Cardiac muscle cell (in vitro differentiated cells and primary cell): Measurements from ENCODE around the gene TAF1B. TPM values are rescaled to one million over a fixed set of nuclear protein-coding genes. Genes with fewer than 3 reads are reported as not detected.

ENCODE experiments used
- DNase-seq, 2 donors: peaks; one replicate each; pipeline versions ENCODE4 v3.0.0 to v3.0.0-alpha.2; 2010 to 2017; ENCODE audit warnings: low read depth in 1 of 2, low spot score in 1 of 2
- H3K27ac ChIP-seq: fragments of 200-600 bp; sonication (generic); 2 replicates; pipeline ENCODE4 v1.5.1; 2016
- H3K27me3 ChIP-seq: fragments of 200-600 bp; sonication (generic); 2 replicates; pipeline ENCODE4 v1.6.0; 2016; ENCODE audit warnings: control low read depth
- H3K36me3 ChIP-seq: fragments of 200-600 bp; sonication (generic); 2 replicates; pipeline ENCODE4 v1.5.1; 2016; ENCODE audit warnings: control low read depth
- H3K4me1 ChIP-seq: fragments of 200-600 bp; sonication (generic); 2 replicates; pipeline ENCODE4 v1.8.1; 2017; ENCODE audit warnings: low read depth, mild to moderate bottlenecking, mixed run types
- H3K4me3 ChIP-seq: fragments of 200-600 bp; sonication (generic); 2 replicates; pipeline ENCODE4 v1.5.1; 2016; ENCODE audit warnings: mild to moderate bottlenecking
- H3K9me3 ChIP-seq: fragments of 200-600 bp; sonication (generic); 2 replicates; pipeline ENCODE4 v1.5.1; 2017; ENCODE audit warnings: low read depth, mild to moderate bottlenecking, control low read depth
- CTCF ChIP-seq: IDR thresholded peaks from 2 replicates; pipeline ENCODE4 v1.5.1; 2012; ENCODE audit warnings: low read depth, mild to moderate bottlenecking, low read length
- polyA plus RNA-seq: library from polyadenylated mRNA; unstranded; fragments of >200 nt; fragmentation: Nextera tagmentation; extraction: Ambion mirVana; gene quantifications from 2 replicates; pipeline ENCODE4 v1.2.1, GENCODE V29; 2016
- total RNA-seq: library from RNA; depleted of rRNA; stranded (reverse); fragments of >200 nt; gene quantifications from 2 replicates; pipeline ENCODE4 v1.2.3, GENCODE V29; 2016

Gene TAF1B
- total and polyA plus RNA-seq, 2 experiments from 2014 or later = 11.2 to 14.2 TPM

- DNase-seq = no peak
- H3K4me3 ChIP-seq = no peak overlapping the region
- peaks cover 52% of the 10 kb centered on the region for H3K27me3 ChIP-seq
- TF ChIP-seq CTCF = no peak
- H3K27ac ChIP-seq = no peak overlapping the region
- no peaks in the 10 kb centered on the region for H3K9me3 ChIP-seq
- no peaks in the 10 kb centered on the region for H3K4me1 ChIP-seq
- H3K36me3 ChIP-seq = no peaks in the 10 kb centered on the region
These were observed 103.5 kb downstream of the TAF1B start for GRCh38 chr2:9946818-9947217.

- H3K36me3 ChIP-seq = no peaks in the 10 kb centered on the region
- H3K9me3 ChIP-seq = no peaks in the 10 kb centered on the region
- H3K4me3 ChIP-seq = no peak overlapping the region
- H3K4me1 ChIP-seq = no peaks in the 10 kb centered on the region
- DNase-seq = no peak
- TF ChIP-seq CTCF = no peak
- peaks cover 71% of the 10 kb centered on the region for H3K27me3 ChIP-seq
- no peak overlapping the region for H3K27ac ChIP-seq
These were observed 105.4 kb downstream of the TAF1B start for GRCh38 chr2:9948721-9949120.

DNA sequence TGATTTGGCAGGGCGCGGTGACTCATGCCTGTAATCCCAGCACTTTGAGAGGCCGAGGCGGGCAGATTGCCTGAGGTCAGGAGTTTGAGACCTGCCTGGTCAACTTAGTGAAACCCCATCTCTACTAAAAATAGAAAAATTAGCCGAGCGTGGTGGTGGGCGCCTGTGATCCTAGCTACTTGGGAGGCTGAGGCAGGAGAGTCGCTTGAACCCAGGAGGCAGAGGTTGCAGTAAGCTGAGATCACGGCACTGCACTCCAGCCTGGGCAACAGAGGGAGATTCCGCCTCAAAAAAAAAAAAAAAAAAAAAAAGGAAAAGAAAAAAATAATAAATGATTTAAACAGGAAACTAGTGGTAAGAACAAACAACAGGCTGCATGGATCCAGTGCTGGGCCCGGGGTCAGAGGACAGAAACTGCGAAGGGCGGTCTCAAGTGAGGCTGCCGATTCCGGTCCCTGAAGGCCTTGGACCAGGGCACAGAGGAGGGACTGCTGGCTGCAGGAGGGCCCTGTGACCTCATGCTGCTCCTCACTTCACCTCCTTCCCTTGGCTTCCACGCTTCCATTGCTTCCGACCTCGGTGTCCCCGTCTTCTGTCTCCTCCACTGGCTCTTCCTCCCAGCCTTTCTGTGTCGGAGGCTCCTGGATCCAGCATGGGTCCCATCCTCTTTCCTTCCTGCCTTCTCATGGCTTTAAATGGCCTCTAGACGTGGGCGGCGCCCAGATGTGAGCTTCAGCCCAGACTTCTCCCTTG lies 106.1 kb downstream of the TAF1B start:
- H3K9me3 ChIP-seq = no peaks in the 10 kb centered on the region
- DNase-seq = no peak
- no peak overlapping the region for H3K4me3 ChIP-seq
- TF ChIP-seq CTCF = no peak
- no peaks in the 10 kb centered on the region for H3K4me1 ChIP-seq
- no peak overlapping the region for H3K27ac ChIP-seq
- peaks cover 77% of the 10 kb centered on the region for H3K27me3 ChIP-seq
- no peaks in the 10 kb centered on the region for H3K36me3 ChIP-seq

DNA sequence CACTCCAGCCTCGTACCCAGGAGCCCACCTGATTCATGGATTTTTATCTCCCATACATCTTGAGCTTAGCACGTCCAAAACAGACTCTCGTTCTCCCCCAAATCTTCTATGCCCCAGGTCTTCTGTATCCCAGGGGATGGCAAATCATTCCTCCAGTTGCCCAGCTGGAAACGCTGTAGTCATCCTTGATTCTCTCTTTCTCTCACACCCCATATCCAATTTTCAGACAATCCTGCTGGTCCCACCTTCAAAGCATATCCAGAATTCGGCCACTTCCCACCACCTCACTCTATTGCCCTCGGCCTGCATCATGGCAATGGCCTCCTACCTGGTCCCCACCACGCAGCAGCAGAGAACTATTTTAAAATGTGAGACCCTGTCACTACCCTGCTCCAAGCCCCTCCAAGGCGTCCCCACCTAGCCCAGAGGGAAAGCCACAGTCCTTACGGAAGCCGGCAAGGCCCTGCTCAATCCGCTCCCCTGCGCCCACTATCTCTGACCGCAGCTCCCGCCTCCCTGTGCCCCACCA lies 106.8 kb downstream of the TAF1B start:
- Histone ChIP-seq H3K9me3 (no peaks in the 10 kb centered on the region), H3K4me3 (no peak overlapping the region), H3K4me1 (no peaks in the 10 kb centered on the region), H3K36me3 (no peaks in the 10 kb centered on the region), H3K27me3 (peaks cover 77% of the 10 kb centered on the region), H3K27ac (no peak overlapping the region)
- TF ChIP-seq CTCF = no peak
- no peak for DNase-seq

GRCh38 chr2:9950521-9951271 lies 107.4 kb downstream of the TAF1B start:
- peaks cover 78% of the 10 kb centered on the region for H3K27me3 ChIP-seq
- peak; percentile 25 to 72 for DNase-seq
- no peak for TF ChIP-seq CTCF

More at GRCh38 chr2:9950521-9951271, 107.4 kb downstream of the TAF1B start:
- Histone ChIP-seq H3K4me1 (no peaks in the 10 kb centered on the region), H3K4me3 (peak overlapping the region; percentile 60), H3K9me3 (no peaks in the 10 kb centered on the region), H3K36me3 (no peaks in the 10 kb centered on the region), H3K27ac (no peak overlapping the region)
